Measurements from ENCODE around the gene NOVA2. TPM values are rescaled to one million over a fixed set of nuclear protein-coding genes. Genes with fewer than 3 reads are reported as not detected.

The NOVA2 gene
- total RNA-seq, 1 experiment from 2014 or later, result not detected

GRCh38 chr19:45940515-45940805, 33.2 kb downstream of the NOVA2 start:
- H3K36me3 ChIP-seq, result no peaks in the 10 kb centered on the region
- no peak overlapping the region for H3K4me3 ChIP-seq
- H3K27me3 ChIP-seq (replicated peaks), result peaks cover 31% of the 10 kb centered on the region
- H3K9me3 ChIP-seq (replicated peaks), result no peaks in the 10 kb centered on the region
- H3K27ac ChIP-seq, result no peak overlapping the region
- no peak for DNase-seq (ENCODE audit: low read depth in 1 of 2, low spot score in 2 of 2)
- H3K4me1 ChIP-seq (replicated peaks), result no peaks in the 10 kb centered on the region

- no peaks in the 10 kb centered on the region for H3K4me1 ChIP-seq (replicated peaks)
- DNase-seq (ENCODE audit: low read depth in 1 of 2, low spot score in 2 of 2), result no peak
- no peaks in the 10 kb centered on the region for H3K36me3 ChIP-seq
- no peaks in the 10 kb centered on the region for H3K9me3 ChIP-seq (replicated peaks)
- H3K4me3 ChIP-seq, result no peak overlapping the region
- H3K27ac ChIP-seq, result no peak overlapping the region
- H3K27me3 ChIP-seq (replicated peaks), result peaks cover 32% of the 10 kb centered on the region
Observed at GRCh38 chr19:45939792-45940514, 33.7 kb downstream of the NOVA2 start.

- Histone ChIP-seq H3K36me3 (no peaks in the 10 kb centered on the region), H3K27me3 (replicated peaks) (peaks cover 29% of the 10 kb centered on the region), H3K9me3 (replicated peaks) (no peaks in the 10 kb centered on the region), H3K4me1 (replicated peaks) (no peaks in the 10 kb centered on the region), H3K27ac (no peak overlapping the region), H3K4me3 (no peak overlapping the region)
- DNase-seq (ENCODE audit: low read depth in 1 of 2, low spot score in 2 of 2), result no peak
Observed at GRCh38 chr19:45938733-45939319, 34.8 kb downstream of the NOVA2 start.

GRCh38 chr19:45935267-45935666, 38.4 kb downstream of the NOVA2 start:
- Histone ChIP-seq H3K36me3 (no peaks in the 10 kb centered on the region), H3K9me3 (replicated peaks) (no peaks in the 10 kb centered on the region), H3K27me3 (replicated peaks) (peaks cover 20% of the 10 kb centered on the region), H3K4me3 (no peak overlapping the region), H3K27ac (no peak overlapping the region), H3K4me1 (replicated peaks) (no peaks in the 10 kb centered on the region)
- no peak for DNase-seq (ENCODE audit: low read depth in 1 of 2, low spot score in 2 of 2)

- DNase-seq (ENCODE audit: low read depth in 1 of 2, low spot score in 2 of 2), result no peak
- H3K27me3 ChIP-seq (replicated peaks), result peaks cover 20% of the 10 kb centered on the region
- no peak overlapping the region for H3K27ac ChIP-seq
- H3K4me3 ChIP-seq, result no peak overlapping the region
- H3K4me1 ChIP-seq (replicated peaks), result no peaks in the 10 kb centered on the region
- H3K9me3 ChIP-seq (replicated peaks), result no peaks in the 10 kb centered on the region
- no peaks in the 10 kb centered on the region for H3K36me3 ChIP-seq
Observed at GRCh38 chr19:45934551-45935230, 39.0 kb downstream of the NOVA2 start.

GRCh38 chr19:45933759-45934158, 39.9 kb downstream of the NOVA2 start:
- no peaks in the 10 kb centered on the region for H3K36me3 ChIP-seq
- H3K27me3 ChIP-seq (replicated peaks), result peaks cover 20% of the 10 kb centered on the region
- no peak overlapping the region for H3K27ac ChIP-seq
- no peak for DNase-seq (ENCODE audit: low read depth in 1 of 2, low spot score in 2 of 2)
- H3K4me3 ChIP-seq, result no peak overlapping the region
- H3K4me1 ChIP-seq (replicated peaks), result no peaks in the 10 kb centered on the region
- no peaks in the 10 kb centered on the region for H3K9me3 ChIP-seq (replicated peaks)

GRCh38 chr19:45931055-45931454, 42.6 kb downstream of the NOVA2 start:
- no peaks in the 10 kb centered on the region for H3K36me3 ChIP-seq
- peaks cover 10% of the 10 kb centered on the region for H3K4me1 ChIP-seq (replicated peaks)
- no peak for DNase-seq (ENCODE audit: low read depth in 1 of 2, low spot score in 2 of 2)
- no peaks in the 10 kb centered on the region for H3K9me3 ChIP-seq (replicated peaks)
- peaks cover 13% of the 10 kb centered on the region; the same call in 1 of the 2 replicates for H3K27me3 ChIP-seq (replicated peaks)
- no peak overlapping the region for H3K4me3 ChIP-seq
- H3K27ac ChIP-seq, result no peak overlapping the region

- peaks cover 10% of the 10 kb centered on the region for H3K4me1 ChIP-seq (replicated peaks)
- no peak overlapping the region for H3K4me3 ChIP-seq
- no peaks in the 10 kb centered on the region for H3K9me3 ChIP-seq (replicated peaks)
- no peak overlapping the region for H3K27ac ChIP-seq
- H3K36me3 ChIP-seq, result no peaks in the 10 kb centered on the region
- H3K27me3 ChIP-seq (replicated peaks), result 0 out of 2 replicates have a peak, but pooled peaks cover 4% of the 10 kb centered on the region
- no peak for DNase-seq (ENCODE audit: low read depth in 1 of 2, low spot score in 2 of 2)
Observed at GRCh38 chr19:45929247-45929646, 44.4 kb downstream of the NOVA2 start.

- H3K4me3 ChIP-seq, result peak overlapping the region; percentile 31
- H3K36me3 ChIP-seq, result no peaks in the 10 kb centered on the region
- peak overlapping the region; percentile 40; the same call in 1 of the 2 replicates for H3K27ac ChIP-seq
- H3K9me3 ChIP-seq (replicated peaks), result no peaks in the 10 kb centered on the region
- H3K4me1 ChIP-seq (replicated peaks), result peaks cover 10% of the 10 kb centered on the region
- no peaks in the 10 kb centered on the region for H3K27me3 ChIP-seq (replicated peaks)
- DNase-seq (ENCODE audit: low read depth in 1 of 2, low spot score in 2 of 2), result peak; percentile 80 to 94
Observed at GRCh38 chr19:45927565-45928261, 46.0 kb downstream of the NOVA2 start.

- no peak overlapping the region for H3K27ac ChIP-seq
- H3K36me3 ChIP-seq, result no peaks in the 10 kb centered on the region
- H3K9me3 ChIP-seq (replicated peaks), result no peaks in the 10 kb centered on the region
- peaks cover 10% of the 10 kb centered on the region for H3K4me1 ChIP-seq (replicated peaks)
- no peak for DNase-seq (ENCODE audit: low read depth in 1 of 2, low spot score in 2 of 2)
- H3K27me3 ChIP-seq (replicated peaks), result 0 out of 2 replicates have a peak, but pooled peaks cover 3% of the 10 kb centered on the region
- H3K4me3 ChIP-seq, result no peak overlapping the region
Observed at GRCh38 chr19:45924891-45925447, 48.7 kb downstream of the NOVA2 start.

GRCh38 chr19:45922281-45922680, 51.4 kb downstream of the NOVA2 start:
- DNase-seq (ENCODE audit: low read depth in 1 of 2, low spot score in 2 of 2), result no peak
- Histone ChIP-seq H3K9me3 (replicated peaks) (no peaks in the 10 kb centered on the region), H3K27me3 (replicated peaks) (peaks cover 11% of the 10 kb centered on the region; the same call in 1 of the 2 replicates)

GRCh38 chr19:45920458-45920857, 53.2 kb downstream of the NOVA2 start:
- Histone ChIP-seq H3K9me3 (replicated peaks) (no peaks in the 10 kb centered on the region), H3K27me3 (replicated peaks) (peaks cover 11% of the 10 kb centered on the region; the same call in 1 of the 2 replicates), H3K4me3 (no peak overlapping the region), H3K4me1 (replicated peaks) (no peaks in the 10 kb centered on the region), H3K36me3 (no peaks in the 10 kb centered on the region), H3K27ac (no peak overlapping the region)
- no peak for DNase-seq (ENCODE audit: low read depth in 1 of 2, low spot score in 2 of 2)

More at GRCh38 chr19:45922281-45922680, 51.4 kb downstream of the NOVA2 start:
- Histone ChIP-seq H3K27ac (no peak overlapping the region), H3K4me1 (replicated peaks) (peaks cover under 1% of the 10 kb centered on the region), H3K36me3 (no peaks in the 10 kb centered on the region), H3K4me3 (no peak overlapping the region)

GRCh38 chr19:45919678-45920077, 54.0 kb downstream of the NOVA2 start:
- no peak overlapping the region for H3K27ac ChIP-seq
- no peaks in the 10 kb centered on the region for H3K36me3 ChIP-seq
- H3K4me1 ChIP-seq (replicated peaks), result no peaks in the 10 kb centered on the region
- H3K27me3 ChIP-seq (replicated peaks), result peaks cover 11% of the 10 kb centered on the region; the same call in 1 of the 2 replicates
- no peaks in the 10 kb centered on the region for H3K9me3 ChIP-seq (replicated peaks)
- H3K4me3 ChIP-seq, result no peak overlapping the region
- no peak for DNase-seq (ENCODE audit: low read depth in 1 of 2, low spot score in 2 of 2)
